ENCODE data around the gene ZNF669.

Gene ZNF669

DNA sequence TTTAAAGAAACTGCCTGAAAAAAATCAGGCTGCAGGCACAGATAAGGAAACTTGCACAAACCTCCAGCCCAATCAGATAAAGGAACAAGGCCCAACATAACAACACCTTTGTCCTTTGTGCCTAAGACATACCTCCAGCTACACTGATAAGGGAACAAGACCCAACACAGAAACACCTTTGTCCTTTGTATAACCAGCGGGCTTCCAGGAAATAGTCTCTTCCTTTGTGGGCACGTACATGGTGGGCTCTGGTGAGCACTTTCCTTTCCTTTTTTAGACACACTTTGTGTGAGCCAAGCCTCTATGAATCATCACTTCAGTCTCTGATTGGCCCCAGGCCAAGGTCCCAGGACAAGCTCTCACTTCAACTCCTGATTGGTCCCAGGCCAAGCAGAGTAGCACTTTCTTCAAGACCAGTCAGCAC lies 49.2 kb downstream of the ZNF669 start:
- TF ChIP-seq, protein P1, sequence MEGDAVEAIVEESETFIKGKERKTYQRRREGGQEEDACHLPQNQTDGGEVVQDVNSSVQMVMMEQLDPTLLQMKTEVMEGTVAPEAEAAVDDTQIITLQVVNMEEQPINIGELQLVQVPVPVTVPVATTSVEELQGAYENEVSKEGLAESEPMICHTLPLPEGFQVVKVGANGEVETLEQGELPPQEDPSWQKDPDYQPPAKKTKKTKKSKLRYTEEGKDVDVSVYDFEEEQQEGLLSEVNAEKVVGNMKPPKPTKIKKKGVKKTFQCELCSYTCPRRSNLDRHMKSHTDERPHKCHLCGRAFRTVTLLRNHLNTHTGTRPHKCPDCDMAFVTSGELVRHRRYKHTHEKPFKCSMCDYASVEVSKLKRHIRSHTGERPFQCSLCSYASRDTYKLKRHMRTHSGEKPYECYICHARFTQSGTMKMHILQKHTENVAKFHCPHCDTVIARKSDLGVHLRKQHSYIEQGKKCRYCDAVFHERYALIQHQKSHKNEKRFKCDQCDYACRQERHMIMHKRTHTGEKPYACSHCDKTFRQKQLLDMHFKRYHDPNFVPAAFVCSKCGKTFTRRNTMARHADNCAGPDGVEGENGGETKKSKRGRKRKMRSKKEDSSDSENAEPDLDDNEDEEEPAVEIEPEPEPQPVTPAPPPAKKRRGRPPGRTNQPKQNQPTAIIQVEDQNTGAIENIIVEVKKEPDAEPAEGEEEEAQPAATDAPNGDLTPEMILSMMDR (conservative IDR thresholded peaks at IDR 0.05) = no peak
- H3K27ac ChIP-seq = no peak overlapping the region
